ENCODE results near the gene TXNIP.

DNA sequence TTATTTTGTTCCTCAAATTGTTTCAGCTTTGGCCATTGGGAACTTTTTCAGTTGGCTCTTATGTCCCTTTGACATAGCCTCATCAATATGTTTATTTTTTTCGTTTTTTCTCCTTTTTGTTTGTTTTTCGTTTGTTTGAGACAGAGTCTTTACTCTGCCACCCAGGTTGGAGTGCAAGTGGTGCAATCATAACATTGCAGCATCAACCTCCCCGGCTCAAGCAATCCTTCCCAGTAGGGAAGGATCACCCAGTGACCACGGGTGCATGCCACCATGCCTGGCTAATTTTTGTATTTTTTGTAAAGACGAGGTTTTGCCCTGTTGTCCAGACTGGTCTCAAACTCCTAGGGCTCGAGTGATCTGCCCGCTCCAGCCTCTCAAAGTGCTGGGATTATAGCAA, 23.8 kb downstream of the TXNIP start:
- TF ChIP-seq, protein P1, sequence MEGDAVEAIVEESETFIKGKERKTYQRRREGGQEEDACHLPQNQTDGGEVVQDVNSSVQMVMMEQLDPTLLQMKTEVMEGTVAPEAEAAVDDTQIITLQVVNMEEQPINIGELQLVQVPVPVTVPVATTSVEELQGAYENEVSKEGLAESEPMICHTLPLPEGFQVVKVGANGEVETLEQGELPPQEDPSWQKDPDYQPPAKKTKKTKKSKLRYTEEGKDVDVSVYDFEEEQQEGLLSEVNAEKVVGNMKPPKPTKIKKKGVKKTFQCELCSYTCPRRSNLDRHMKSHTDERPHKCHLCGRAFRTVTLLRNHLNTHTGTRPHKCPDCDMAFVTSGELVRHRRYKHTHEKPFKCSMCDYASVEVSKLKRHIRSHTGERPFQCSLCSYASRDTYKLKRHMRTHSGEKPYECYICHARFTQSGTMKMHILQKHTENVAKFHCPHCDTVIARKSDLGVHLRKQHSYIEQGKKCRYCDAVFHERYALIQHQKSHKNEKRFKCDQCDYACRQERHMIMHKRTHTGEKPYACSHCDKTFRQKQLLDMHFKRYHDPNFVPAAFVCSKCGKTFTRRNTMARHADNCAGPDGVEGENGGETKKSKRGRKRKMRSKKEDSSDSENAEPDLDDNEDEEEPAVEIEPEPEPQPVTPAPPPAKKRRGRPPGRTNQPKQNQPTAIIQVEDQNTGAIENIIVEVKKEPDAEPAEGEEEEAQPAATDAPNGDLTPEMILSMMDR (IDR thresholded peaks at IDR 0.05 in 8 of 11, conservative IDR thresholded peaks at IDR 0.05 in 3 of 11), result no peak
- no peak for TF ChIP-seq POLR2AphosphoS5 (IDR thresholded peaks at IDR 0.05)
